Trophoblast cell (in vitro differentiated cells and primary cell): ENCODE data around the gene GLI2.

Experiments
- DNase-seq, 2 donors: peaks; one replicate each; pipeline ENCODE4 v3.0.0-alpha.2; 2016
- H2AFZ ChIP-seq: 2 replicates; pipeline ENCODE4 v1.6.1; 2013; ENCODE audit warnings: low read length, moderate library complexity, mild to moderate bottlenecking; ENCODE audit not compliant: insufficient read depth, poor library complexity
- H2AK5ac ChIP-seq: 2 replicates; pipeline ENCODE4 v1.6.1; 2013; ENCODE audit warnings: mild to moderate bottlenecking, low read length
- H2BK120ac ChIP-seq: 2 replicates; pipeline ENCODE4 v1.6.1; 2013; ENCODE audit warnings: low read length, mild to moderate bottlenecking, moderate library complexity; ENCODE audit not compliant: insufficient read depth, poor library complexity
- H2BK12ac ChIP-seq: 2 replicates; pipeline ENCODE4 v1.6.1; 2013; ENCODE audit warnings: mild to moderate bottlenecking, low read length, moderate library complexity
- H2BK5ac ChIP-seq: 2 replicates; pipeline ENCODE4 v1.6.1; 2013; ENCODE audit warnings: low read length, low read depth, moderate library complexity, mild to moderate bottlenecking; ENCODE audit not compliant: poor library complexity
- H3K14ac ChIP-seq: 2 replicates; pipeline ENCODE4 v1.6.1; 2013; ENCODE audit warnings: mild to moderate bottlenecking, low read length
- H3K18ac ChIP-seq: 2 replicates; pipeline ENCODE4 v1.6.1; 2013; ENCODE audit warnings: mild to moderate bottlenecking, low read length
- H3K23ac ChIP-seq: 2 replicates; pipeline ENCODE4 v1.6.1; 2013; ENCODE audit warnings: low read length
- H3K27ac ChIP-seq: 2 replicates; pipeline ENCODE4 v1.5.1; 2013; ENCODE audit warnings: low read depth, mild to moderate bottlenecking, inconsistent platforms, low read length, moderate library complexity
- H3K27me3 ChIP-seq: 2 replicates; pipeline ENCODE4 v1.6.1; 2013; ENCODE audit warnings: inconsistent platforms, mild to moderate bottlenecking, low read length, moderate library complexity; ENCODE audit not compliant: insufficient read depth
- H3K36me3 ChIP-seq, 2 experiments: 1 replicate in 1 of 2; 2 replicates in 1 of 2; pipeline ENCODE4 v1.6.1; 2013; ENCODE audit warnings: low read length in 2 of 2, mild to moderate bottlenecking in 2 of 2, moderate library complexity in 1 of 2; ENCODE audit not compliant: insufficient read depth in 2 of 2, control insufficient read depth in 1 of 2
- H3K4ac ChIP-seq: 2 replicates; pipeline ENCODE4 v1.6.1; 2013; ENCODE audit warnings: low read depth, mild to moderate bottlenecking, low read length, moderate library complexity
- H3K4me1 ChIP-seq, 2 experiments: 1 replicate in 1 of 2; 2 replicates in 1 of 2; pipeline ENCODE4 v1.6.1; 2013; ENCODE audit warnings: low read length in 2 of 2, mild to moderate bottlenecking in 2 of 2, moderate library complexity in 1 of 2; ENCODE audit not compliant: insufficient read depth in 2 of 2, control insufficient read depth in 1 of 2
- H3K4me2 ChIP-seq: 2 replicates; pipeline ENCODE4 v1.6.1; 2013; ENCODE audit warnings: inconsistent platforms, mild to moderate bottlenecking, low read length, moderate library complexity
- H3K4me3 ChIP-seq: 2 replicates; pipeline ENCODE4 v1.5.1; 2013; ENCODE audit warnings: mild to moderate bottlenecking, low read depth, low read length, inconsistent platforms
- H3K79me1 ChIP-seq: one replicate; pipeline ENCODE4 v1.6.1; 2013; ENCODE audit warnings: low read length
- H3K79me2 ChIP-seq: 2 replicates; pipeline ENCODE4 v1.6.1; 2013; ENCODE audit warnings: low read length, mild to moderate bottlenecking; ENCODE audit not compliant: control insufficient read depth, insufficient read depth, poor library complexity
- H3K9ac ChIP-seq: 2 replicates; pipeline ENCODE4 v1.6.1; 2013; ENCODE audit warnings: mild to moderate bottlenecking, low read length
- H3K9me3 ChIP-seq: 2 replicates; pipeline ENCODE4 v1.6.1; 2013; ENCODE audit warnings: low read depth, mild to moderate bottlenecking, control low read depth, inconsistent platforms, low read length; ENCODE audit not compliant: insufficient read depth
- H4K12ac ChIP-seq: 2 replicates; pipeline ENCODE4 v1.6.1; 2013; ENCODE audit warnings: low read depth, mild to moderate bottlenecking, low read length, moderate library complexity
- H4K8ac ChIP-seq: 2 replicates; pipeline ENCODE4 v1.6.1; 2013; ENCODE audit warnings: low read depth, mild to moderate bottlenecking, low read length, moderate library complexity
- H4K91ac ChIP-seq: one replicate; pipeline ENCODE4 v1.6.1; 2013; ENCODE audit warnings: low read depth, mild to moderate bottlenecking, low read length, moderate library complexity
- WGBS: extraction: QIAGEN DNeasy Blood & Tissue Kit; methylation state at CpG from one replicate; pipeline ENCODE4 v1.1.7; 2013; ENCODE audit warnings: missing lambda C conversion rate; ENCODE audit not compliant: insufficient read length, insufficient coverage; ENCODE audit errors: extremely low coverage; 5-methylcytosine and 5-hydroxymethylcytosine counted together

The GLI2 gene

GRCh38 chr2:120747706-120748105 is 12.0 kb downstream of the GLI2 start:
- DNase-seq, result no peak
- H4K91ac ChIP-seq, result no peak overlapping the region

GRCh38 chr2:120748310-120748709 is 12.6 kb downstream of the GLI2 start:
- no peak overlapping the region for H3K27ac ChIP-seq
- no peaks in the 10 kb centered on the region for H3K36me3 ChIP-seq
- no peak overlapping the region for H3K4ac ChIP-seq
- H3K4me1 ChIP-seq, result no peaks in the 10 kb centered on the region
- H2AK5ac ChIP-seq, result no peak overlapping the region
- no peaks in the 10 kb centered on the region for H3K79me1 ChIP-seq
- H3K9me3 ChIP-seq, result no peaks in the 10 kb centered on the region
- no peak overlapping the region for H3K18ac ChIP-seq
- no peak overlapping the region for H3K9ac ChIP-seq
- H3K14ac ChIP-seq, result no peak overlapping the region
- H2BK12ac ChIP-seq, result no peak overlapping the region
- H2BK120ac ChIP-seq, result no peak overlapping the region
- H3K79me2 ChIP-seq, result no peaks in the 10 kb centered on the region
- H4K12ac ChIP-seq, result no peak overlapping the region
- no peak overlapping the region for H2AFZ ChIP-seq
- H4K91ac ChIP-seq, result no peak overlapping the region
- H3K23ac ChIP-seq, result no peak overlapping the region
- H2BK5ac ChIP-seq, result no peak overlapping the region
- no peak overlapping the region for H4K8ac ChIP-seq
- no peak overlapping the region for H3K4me2 ChIP-seq
- WGBS, result no CpG with 5 or more reads among the region's 3 CpGs
- H3K4me3 ChIP-seq, result no peak overlapping the region
- no peak for DNase-seq
- H3K27me3 ChIP-seq, result no peaks in the 10 kb centered on the region

More at GRCh38 chr2:120747706-120748105, 12.0 kb downstream of the GLI2 start:
- no peaks in the 10 kb centered on the region for H3K36me3 ChIP-seq
- no peak overlapping the region for H3K9ac ChIP-seq
- H3K23ac ChIP-seq, result no peak overlapping the region
- WGBS, result no CpG with 5 or more reads among the region's 7 CpGs
- H4K12ac ChIP-seq, result no peak overlapping the region
- H2AFZ ChIP-seq, result no peak overlapping the region
- no peak overlapping the region for H4K8ac ChIP-seq
- H3K14ac ChIP-seq, result no peak overlapping the region
- H3K4ac ChIP-seq, result no peak overlapping the region
- H2AK5ac ChIP-seq, result no peak overlapping the region
- no peak overlapping the region for H2BK12ac ChIP-seq
- no peaks in the 10 kb centered on the region for H3K4me1 ChIP-seq
- no peaks in the 10 kb centered on the region for H3K9me3 ChIP-seq
- no peaks in the 10 kb centered on the region for H3K27me3 ChIP-seq
- H2BK5ac ChIP-seq, result no peak overlapping the region
- no peak overlapping the region for H3K18ac ChIP-seq
- H3K4me3 ChIP-seq, result no peak overlapping the region
- H3K79me2 ChIP-seq, result no peaks in the 10 kb centered on the region
- H3K79me1 ChIP-seq, result no peaks in the 10 kb centered on the region
- H3K27ac ChIP-seq, result no peak overlapping the region
- H3K4me2 ChIP-seq, result no peak overlapping the region
- no peak overlapping the region for H2BK120ac ChIP-seq

- no peak overlapping the region for H2AK5ac ChIP-seq
- no peaks in the 10 kb centered on the region for H3K36me3 ChIP-seq
- H3K4me2 ChIP-seq, result no peak overlapping the region
- no peaks in the 10 kb centered on the region for H3K27me3 ChIP-seq
- H3K4ac ChIP-seq, result no peak overlapping the region
- H2BK120ac ChIP-seq, result no peak overlapping the region
- H3K4me3 ChIP-seq, result no peak overlapping the region
- no peak overlapping the region for H4K12ac ChIP-seq
- DNase-seq, result no peak
- no peak overlapping the region for H3K9ac ChIP-seq
- H3K14ac ChIP-seq, result no peak overlapping the region
- no peak overlapping the region for H3K27ac ChIP-seq
- no peak overlapping the region for H3K23ac ChIP-seq
- H4K8ac ChIP-seq, result no peak overlapping the region
- no peaks in the 10 kb centered on the region for H3K79me2 ChIP-seq
- no peaks in the 10 kb centered on the region for H3K79me1 ChIP-seq
- no peak overlapping the region for H2BK12ac ChIP-seq
- no peaks in the 10 kb centered on the region for H3K4me1 ChIP-seq
- H3K18ac ChIP-seq, result no peak overlapping the region
- H4K91ac ChIP-seq, result no peak overlapping the region
- H2AFZ ChIP-seq, result no peak overlapping the region
- no peaks in the 10 kb centered on the region for H3K9me3 ChIP-seq
- H2BK5ac ChIP-seq, result no peak overlapping the region
These were observed 13.1 kb downstream of the GLI2 start for GRCh38 chr2:120748741-120749140.

- no peak overlapping the region for H2AFZ ChIP-seq
- H3K18ac ChIP-seq, result no peak overlapping the region
- no peak overlapping the region for H4K12ac ChIP-seq
- H2BK120ac ChIP-seq, result no peak overlapping the region
- H3K14ac ChIP-seq, result no peak overlapping the region
- no peak overlapping the region for H3K4ac ChIP-seq
- H3K9me3 ChIP-seq, result no peaks in the 10 kb centered on the region
- H4K91ac ChIP-seq, result no peak overlapping the region
- H3K4me1 ChIP-seq, result no peaks in the 10 kb centered on the region
- no peak overlapping the region for H3K27ac ChIP-seq
- H3K9ac ChIP-seq, result no peak overlapping the region
- DNase-seq, result no peak
- H3K79me2 ChIP-seq, result no peaks in the 10 kb centered on the region
- H3K4me3 ChIP-seq, result no peak overlapping the region
- no peak overlapping the region for H2AK5ac ChIP-seq
- no peaks in the 10 kb centered on the region for H3K79me1 ChIP-seq
- H3K27me3 ChIP-seq, result no peaks in the 10 kb centered on the region
- no peak overlapping the region for H2BK12ac ChIP-seq
- H3K4me2 ChIP-seq, result no peak overlapping the region
- no peaks in the 10 kb centered on the region for H3K36me3 ChIP-seq
- H3K23ac ChIP-seq, result no peak overlapping the region
- WGBS, result no CpG with 5 or more reads among the region's 11 CpGs
- no peak overlapping the region for H2BK5ac ChIP-seq
- H4K8ac ChIP-seq, result no peak overlapping the region
These were observed 14.1 kb downstream of the GLI2 start for GRCh38 chr2:120749506-120750431.
